Osteoblast (primary cell): ENCODE results near the gene PLEKHG4B. TPM values are rescaled to one million over a fixed set of nuclear protein-coding genes. Genes with fewer than 3 reads are reported as not detected.

ENCODE experiments used
- DNase-seq: peaks from one replicate; pipeline ENCODE4 v3.0.0; 2011; ENCODE audit warnings: low spot score, mixed read lengths; ENCODE audit not compliant: insufficient read length; ENCODE audit errors: missing footprints
- H2AFZ ChIP-seq: 2 replicates; pipeline ENCODE4 v1.6.0; 2011; ENCODE audit warnings: mild to moderate bottlenecking, low read length
- H3K27ac ChIP-seq: 2 replicates; pipeline ENCODE4 v1.5.1; 2011; ENCODE audit warnings: mild to moderate bottlenecking, low read depth, low read length, moderate library complexity
- H3K27me3 ChIP-seq: 2 replicates; pipeline ENCODE4 v1.6.0; 2012; ENCODE audit warnings: mild to moderate bottlenecking, control low read depth, inconsistent platforms, low read length, moderate library complexity; ENCODE audit not compliant: insufficient read depth
- H3K36me3 ChIP-seq: 2 replicates; pipeline ENCODE4 v1.5.1; 2011; ENCODE audit warnings: mild to moderate bottlenecking, low read length, control low read depth, moderate library complexity; ENCODE audit not compliant: insufficient read depth
- H3K4me1 ChIP-seq: 2 replicates; pipeline ENCODE4 v1.5.1; 2011; ENCODE audit warnings: mild to moderate bottlenecking, low read length, control low read depth, moderate library complexity; ENCODE audit not compliant: insufficient read depth
- H3K4me2 ChIP-seq: 2 replicates; pipeline ENCODE4 v1.6.0; 2011; ENCODE audit warnings: mild to moderate bottlenecking, low read length; ENCODE audit not compliant: insufficient read depth
- H3K4me3 ChIP-seq: fragments of 200-600 bp; sonication (generic); 3 replicates; pipeline ENCODE4 v1.5.1; 2012; ENCODE audit warnings: mild to moderate bottlenecking, low read length, inconsistent platforms; ENCODE audit not compliant: insufficient read depth
- H3K79me2 ChIP-seq: 2 replicates; pipeline ENCODE4 v1.6.0; 2012; ENCODE audit warnings: mild to moderate bottlenecking, low read length, control low read depth, inconsistent platforms; ENCODE audit not compliant: insufficient read depth
- H3K9me3 ChIP-seq: 2 replicates; pipeline ENCODE4 v1.5.1; 2011; ENCODE audit warnings: low read depth, low read length, control low read depth
- H4K20me1 ChIP-seq: 2 replicates; pipeline ENCODE4 v1.6.0; 2012; ENCODE audit warnings: mild to moderate bottlenecking, low read length, control low read depth; ENCODE audit not compliant: insufficient read depth
- total RNA-seq: library from RNA; depleted of rRNA; stranded (reverse); fragments of >200 nt; gene quantifications from 2 replicates; pipeline ENCODE4 v1.2.3, GENCODE V29; 2012
- TF ChIP-seq, protein P1 (sequence below): IDR thresholded peaks from 2 replicates; pipeline ENCODE4 v1.5.1; 2011; ENCODE audit warnings: mild to moderate bottlenecking, low read depth, low read length, moderate library complexity; ENCODE audit errors: extremely low read depth

PLEKHG4B gene
- total RNA-seq, 1 donor: 0.36 TPM

DNA sequence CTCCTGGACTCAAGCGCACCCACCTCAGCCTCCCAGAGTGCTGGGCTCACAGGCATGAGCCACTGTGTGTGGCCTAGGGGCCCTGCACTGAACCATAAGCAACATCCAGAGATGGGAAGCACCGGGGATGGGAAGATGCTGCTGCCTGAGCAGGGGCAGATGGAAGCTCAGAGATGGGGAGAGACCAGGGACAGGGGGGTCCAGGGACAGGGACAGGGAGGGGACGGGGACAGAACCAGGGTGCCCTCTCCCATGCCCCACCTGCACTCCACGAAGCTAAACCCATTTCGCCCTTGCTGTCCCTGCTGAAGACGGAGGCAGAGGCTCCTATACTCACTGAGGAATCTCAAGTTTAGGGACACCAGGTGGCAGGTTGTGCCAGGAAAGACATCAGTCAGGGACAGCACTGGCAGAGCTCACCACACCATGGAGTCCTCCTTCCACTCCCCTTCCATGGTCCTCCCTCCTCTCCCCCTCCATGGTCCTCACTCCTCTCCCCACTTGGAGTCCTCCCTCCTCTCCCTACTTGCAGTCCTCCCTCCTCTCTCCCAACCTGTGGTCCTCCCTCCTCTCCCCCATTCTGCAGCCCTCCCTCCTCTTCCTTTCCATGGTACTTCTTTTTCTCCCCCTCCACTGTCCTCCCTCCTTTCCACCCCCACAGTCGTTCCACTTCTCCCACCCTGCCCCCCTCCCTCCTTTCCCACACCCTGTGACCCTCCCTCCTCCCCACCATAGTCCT lies 53.8 kb downstream of the PLEKHG4B start:
- Histone ChIP-seq H4K20me1 (no peaks in the 10 kb centered on the region), H3K4me3 (no peak overlapping the region), H2AFZ (no peak overlapping the region), H3K4me2 (no peak overlapping the region), H3K4me1 (no peaks in the 10 kb centered on the region), H3K36me3 (no peaks in the 10 kb centered on the region), H3K27me3 (peaks cover 5% of the 10 kb centered on the region), H3K27ac (no peak overlapping the region), H3K79me2 (no peaks in the 10 kb centered on the region), H3K9me3 (peaks cover 9% of the 10 kb centered on the region)
- TF ChIP-seq, protein P1, sequence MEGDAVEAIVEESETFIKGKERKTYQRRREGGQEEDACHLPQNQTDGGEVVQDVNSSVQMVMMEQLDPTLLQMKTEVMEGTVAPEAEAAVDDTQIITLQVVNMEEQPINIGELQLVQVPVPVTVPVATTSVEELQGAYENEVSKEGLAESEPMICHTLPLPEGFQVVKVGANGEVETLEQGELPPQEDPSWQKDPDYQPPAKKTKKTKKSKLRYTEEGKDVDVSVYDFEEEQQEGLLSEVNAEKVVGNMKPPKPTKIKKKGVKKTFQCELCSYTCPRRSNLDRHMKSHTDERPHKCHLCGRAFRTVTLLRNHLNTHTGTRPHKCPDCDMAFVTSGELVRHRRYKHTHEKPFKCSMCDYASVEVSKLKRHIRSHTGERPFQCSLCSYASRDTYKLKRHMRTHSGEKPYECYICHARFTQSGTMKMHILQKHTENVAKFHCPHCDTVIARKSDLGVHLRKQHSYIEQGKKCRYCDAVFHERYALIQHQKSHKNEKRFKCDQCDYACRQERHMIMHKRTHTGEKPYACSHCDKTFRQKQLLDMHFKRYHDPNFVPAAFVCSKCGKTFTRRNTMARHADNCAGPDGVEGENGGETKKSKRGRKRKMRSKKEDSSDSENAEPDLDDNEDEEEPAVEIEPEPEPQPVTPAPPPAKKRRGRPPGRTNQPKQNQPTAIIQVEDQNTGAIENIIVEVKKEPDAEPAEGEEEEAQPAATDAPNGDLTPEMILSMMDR: no peak
- DNase-seq: peak; percentile 77

DNA sequence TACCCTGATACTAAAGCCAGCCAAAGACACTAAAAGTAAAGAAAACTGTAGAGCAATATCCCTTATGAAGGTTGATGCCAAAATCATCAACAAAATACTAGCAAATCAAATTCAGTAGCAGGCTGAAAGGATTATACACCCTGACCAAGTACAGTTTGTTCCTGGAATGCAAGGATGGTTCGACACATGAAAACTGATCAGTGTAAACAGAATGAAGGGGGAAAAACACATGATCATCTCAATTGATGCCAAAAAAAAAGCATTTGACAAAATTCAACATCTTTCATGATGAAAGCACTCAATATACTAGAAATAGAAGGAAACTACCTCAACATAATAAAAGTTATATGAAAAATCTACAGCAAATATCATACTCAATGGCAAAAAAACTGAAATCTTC lies 55.8 kb downstream of the PLEKHG4B start:
- no peak overlapping the region for H3K4me2 ChIP-seq
- H3K9me3 ChIP-seq: peaks cover 9% of the 10 kb centered on the region
- H4K20me1 ChIP-seq: no peaks in the 10 kb centered on the region
- DNase-seq: no peak
- H3K4me1 ChIP-seq: no peaks in the 10 kb centered on the region
- TF ChIP-seq, protein P1: no peak
- no peak overlapping the region for H3K27ac ChIP-seq
- no peak overlapping the region for H2AFZ ChIP-seq
- H3K4me3 ChIP-seq: no peak overlapping the region
- H3K36me3 ChIP-seq: no peaks in the 10 kb centered on the region
- peaks cover 5% of the 10 kb centered on the region for H3K27me3 ChIP-seq
- no peaks in the 10 kb centered on the region for H3K79me2 ChIP-seq

DNA sequence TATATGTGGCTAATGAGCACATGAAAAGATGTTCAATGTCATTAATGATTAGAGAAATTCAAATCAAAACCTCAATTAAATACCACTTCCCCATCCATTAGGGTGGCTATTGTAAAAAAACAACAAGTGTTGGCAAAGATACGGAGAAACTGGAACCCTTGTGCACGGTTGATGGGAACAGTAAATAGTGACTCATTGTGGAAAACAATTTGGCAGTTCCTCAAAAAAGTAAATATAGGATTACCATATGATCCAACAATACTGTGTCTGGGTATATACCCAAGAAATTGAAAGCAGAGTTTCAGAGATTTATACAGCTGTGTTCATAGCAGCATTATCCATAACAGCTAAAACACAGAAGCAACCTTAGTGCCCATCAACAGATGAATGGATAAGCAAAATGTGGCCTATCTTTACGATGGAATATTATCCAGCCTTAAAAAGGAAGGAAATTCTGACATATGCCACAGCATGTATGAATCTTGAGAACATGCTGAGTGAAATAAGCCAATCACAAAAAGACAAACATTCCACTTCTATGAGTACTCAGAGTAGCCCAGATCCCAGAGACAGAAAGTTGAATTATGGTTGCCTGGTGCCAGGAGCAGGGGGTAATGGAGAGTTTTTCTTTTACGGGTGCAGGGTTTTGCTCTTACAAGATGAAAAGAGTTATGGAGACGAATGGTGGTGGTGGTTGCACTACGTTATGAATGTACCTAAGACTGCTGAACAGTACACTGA lies 57.9 kb downstream of the PLEKHG4B start:
- Histone ChIP-seq H3K27me3 (no peaks in the 10 kb centered on the region), H3K4me2 (no peak overlapping the region), H3K27ac (no peak overlapping the region), H3K79me2 (no peaks in the 10 kb centered on the region), H3K4me3 (no peak overlapping the region), H3K9me3 (peaks cover 9% of the 10 kb centered on the region), H4K20me1 (no peaks in the 10 kb centered on the region), H3K36me3 (no peaks in the 10 kb centered on the region), H2AFZ (no peak overlapping the region), H3K4me1 (peaks cover 9% of the 10 kb centered on the region)
- TF ChIP-seq, protein P1: no peak
- DNase-seq: peak; percentile 79

DNA sequence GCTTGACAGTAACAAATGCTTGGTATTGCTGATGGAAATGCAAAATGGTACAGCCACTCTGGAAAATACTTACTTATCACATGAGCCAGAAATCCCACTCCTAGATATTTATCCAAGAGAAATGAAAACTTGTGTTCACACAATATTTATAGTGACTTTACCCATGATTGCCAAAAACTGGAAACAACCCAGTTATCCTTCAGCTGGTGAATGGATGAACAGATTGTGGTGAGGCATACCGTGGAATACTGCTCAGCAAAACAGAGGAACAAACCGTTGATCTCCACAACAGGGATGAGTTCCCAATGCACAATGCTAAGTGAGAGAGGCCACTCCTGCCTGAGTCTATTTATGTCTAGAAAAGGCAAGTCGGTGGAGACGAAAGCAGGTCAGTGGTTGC lies 58.8 kb downstream of the PLEKHG4B start:
- no peak overlapping the region for H2AFZ ChIP-seq
- H3K4me1 ChIP-seq: peaks cover 9% of the 10 kb centered on the region
- no peaks in the 10 kb centered on the region for H3K36me3 ChIP-seq

More for the DNA sequence above, 58.8 kb downstream of the PLEKHG4B start:
- H3K27me3 ChIP-seq: no peaks in the 10 kb centered on the region
- no peaks in the 10 kb centered on the region for H3K79me2 ChIP-seq
- TF ChIP-seq, protein P1: no peak
- H3K9me3 ChIP-seq: peaks cover 9% of the 10 kb centered on the region
- no peak overlapping the region for H3K4me3 ChIP-seq
- H3K27ac ChIP-seq: no peak overlapping the region
- no peak overlapping the region for H3K4me2 ChIP-seq
- DNase-seq: no peak
- no peaks in the 10 kb centered on the region for H4K20me1 ChIP-seq
